IMR-90 (cell line): Measurements from ENCODE around the gene MFAP3L. TPM values are rescaled to one million over a fixed set of nuclear protein-coding genes. Genes with fewer than 3 reads are reported as not detected.

Experiments
- ATAC-seq: fragments of 200-7000 bp; cut with Tn5 transposase; 2 replicates; pipeline ENCODE4 v1.9.1; 2020; ENCODE audit warnings: low read depth, mild to moderate bottlenecking, moderate library complexity
- BruUV-seq: library from RNA; stranded (reverse); fragments of 400-500 nt; replicated peaks from 2 replicates; lab custom pipeline; 2021; lab: Mats Ljungman, UMichigan
- CTCF ChIA-PET: fragments of 300-600 bp; formaldehyde crosslinking; extraction: SDS; loops from one replicate; lab custom pipeline; 2021; ENCODE audit warnings: antibody characterized with exemption; lab: Yijun Ruan, JAX
- POLR2A ChIA-PET: fragments of 300-600 bp; sonication (Branson Sonifier 250); formaldehyde crosslinking; loops from one replicate; lab custom pipeline; 2022; ENCODE audit warnings: antibody characterized with exemption; ENCODE audit not compliant: unreplicated experiment; lab: Charles Lee
- DNase-seq: peaks from one replicate; pipeline ENCODE4 v3.0.0; 2013
- H2AFZ ChIP-seq: replicated peaks from 2 replicates; pipeline ENCODE3; 2013; ENCODE audit warnings: low read length, mild to moderate bottlenecking; ENCODE audit not compliant: poor library complexity
- H2AK5ac ChIP-seq: 2 replicates; pipeline ENCODE4 v1.6.1; 2013; ENCODE audit warnings: low read depth, low read length, inconsistent platforms
- H2AK9ac ChIP-seq: replicated peaks from 2 replicates; pipeline ENCODE3; 2013; ENCODE audit warnings: mild to moderate bottlenecking, low read depth, low read length, moderate library complexity; ENCODE audit not compliant: poor library complexity
- H2BK120ac ChIP-seq: 2 replicates; pipeline ENCODE4 v1.6.1; 2013; ENCODE audit warnings: low read depth, low read length, inconsistent platforms
- H2BK15ac ChIP-seq: 3 replicates; pipeline ENCODE4 v1.6.1; 2013; ENCODE audit warnings: low read depth, low read length, inconsistent platforms
- H2BK20ac ChIP-seq: 2 replicates; pipeline ENCODE4 v1.6.1; 2013; ENCODE audit warnings: low read depth, mild to moderate bottlenecking, inconsistent platforms, low read length, moderate library complexity
- H2BK5ac ChIP-seq: 2 replicates; pipeline ENCODE4 v1.6.1; 2013; ENCODE audit warnings: mild to moderate bottlenecking, low read depth, low read length, inconsistent platforms; ENCODE audit not compliant: poor library complexity, severe bottlenecking
- H3K14ac ChIP-seq: replicated peaks from 2 replicates; pipeline ENCODE4 v1.6.1; 2013; ENCODE audit warnings: low read depth, low read length, inconsistent platforms
- H3K18ac ChIP-seq: 2 replicates; pipeline ENCODE4 v1.6.1; 2013; ENCODE audit warnings: low read depth, low read length, control low read depth
- H3K23ac ChIP-seq: 2 replicates; pipeline ENCODE4 v1.6.1; 2013; ENCODE audit warnings: low read depth, low read length, inconsistent platforms
- H3K27ac ChIP-seq: 2 replicates; pipeline ENCODE4 v1.5.1; 2013; ENCODE audit warnings: mild to moderate bottlenecking, control low read depth, low read length; ENCODE audit not compliant: insufficient read depth
- H3K27me3 ChIP-seq: 2 replicates; pipeline ENCODE4 v1.6.1; 2013; ENCODE audit warnings: low read length; ENCODE audit not compliant: control insufficient read depth, insufficient read depth
- H3K36me3 ChIP-seq: 2 replicates; pipeline ENCODE4 v1.6.1; 2013; ENCODE audit warnings: low read length, mixed read lengths; ENCODE audit not compliant: control insufficient read depth, insufficient read depth
- H3K4ac ChIP-seq: 2 replicates; pipeline ENCODE4 v1.6.1; 2013; ENCODE audit warnings: low read depth, low read length, inconsistent platforms
- H3K4me1 ChIP-seq: 2 replicates; pipeline ENCODE4 v1.6.1; 2013; ENCODE audit warnings: low read length, mixed read lengths; ENCODE audit not compliant: control insufficient read depth, insufficient read depth
- H3K4me2 ChIP-seq: 2 replicates; pipeline ENCODE4 v1.6.1; 2013; ENCODE audit warnings: low read depth, mild to moderate bottlenecking, control low read depth, low read length, moderate library complexity
- H3K4me3 ChIP-seq: 2 replicates; pipeline ENCODE4 v1.5.1; 2013; ENCODE audit warnings: low read depth, mild to moderate bottlenecking, control low read depth, low read length, moderate library complexity; ENCODE audit not compliant: insufficient read depth
- H3K56ac ChIP-seq: 2 replicates; pipeline ENCODE4 v1.6.1; 2013; ENCODE audit warnings: low read length, inconsistent platforms; ENCODE audit not compliant: insufficient read depth; ENCODE audit errors: extremely low read depth
- H3K79me1 ChIP-seq, 2 experiments: 2 replicates each; pipeline ENCODE4 v1.6.1; 2013; ENCODE audit warnings: low read length in 2 of 2, inconsistent platforms in 1 of 2, low read depth in 1 of 2
- H3K9ac ChIP-seq: 2 replicates; pipeline ENCODE4 v1.6.1; 2013; ENCODE audit warnings: low read depth, low read length, control low read depth
- H3K9me1 ChIP-seq: 2 replicates; pipeline ENCODE4 v1.6.1; 2013; ENCODE audit warnings: low read length, inconsistent platforms; ENCODE audit not compliant: insufficient read depth
- H3K9me3 ChIP-seq: 2 replicates; pipeline ENCODE4 v1.6.1; 2013; ENCODE audit warnings: low read length; ENCODE audit not compliant: control insufficient read depth, insufficient read depth
- H4K20me1 ChIP-seq: 2 replicates; pipeline ENCODE4 v1.6.1; 2013; ENCODE audit warnings: low read length, inconsistent platforms; ENCODE audit not compliant: insufficient read depth
- H4K5ac ChIP-seq: 2 replicates; pipeline ENCODE4 v1.6.1; 2013; ENCODE audit warnings: mild to moderate bottlenecking, low read depth, low read length, control low read depth
- H4K8ac ChIP-seq, 2 experiments: 2 replicates each; pipeline ENCODE4 v1.6.1; 2013; ENCODE audit warnings: low read depth in 2 of 2, low read length in 2 of 2, control low read depth in 1 of 2, inconsistent platforms in 1 of 2
- H4K91ac ChIP-seq: 2 replicates; pipeline ENCODE4 v1.6.1; 2013; ENCODE audit warnings: low read depth, low read length, inconsistent platforms; ENCODE audit not compliant: insufficient read depth
- CEBPB ChIP-seq: IDR thresholded peaks from 2 replicates; pipeline ENCODE4 v1.6.1; 2012; ENCODE audit warnings: low read depth, low read length, improper control_type of control experiment
- CHD1 ChIP-seq: IDR thresholded peaks from 2 replicates; pipeline ENCODE4 v1.6.1; 2012; ENCODE audit warnings: low read depth, low read length, improper control_type of control experiment
- CTCF ChIP-seq: conservative IDR thresholded peaks from 2 replicates; pipeline ENCODE4 v1.5.1; 2012; ENCODE audit warnings: mild to moderate bottlenecking, low read depth, low read length, improper control_type of control experiment
- ELK1 ChIP-seq: fragments of 150-350 bp; IDR thresholded peaks from 2 replicates; pipeline ENCODE4 v1.6.1; 2016; ENCODE audit warnings: low read depth, mild to moderate bottlenecking, low read length, moderate library complexity, borderline replicate concordance
- FOS ChIP-seq: fragments of 150-350 bp; IDR thresholded peaks from 2 replicates; pipeline ENCODE4 v1.6.1; 2016; ENCODE audit warnings: low read depth, low read length
- MAFK ChIP-seq: IDR thresholded peaks from 2 replicates; pipeline ENCODE4 v1.6.1; 2012; ENCODE audit warnings: low read depth, low read length, improper control_type of control experiment
- MAZ ChIP-seq: IDR thresholded peaks from 2 replicates; pipeline ENCODE4 v1.6.1; 2012; ENCODE audit warnings: low read depth, mild to moderate bottlenecking, low read length, improper control_type of control experiment, moderate library complexity, borderline replicate concordance
- MXI1 ChIP-seq: IDR thresholded peaks from 2 replicates; pipeline ENCODE4 v1.6.1; 2012; ENCODE audit warnings: low read depth, mild to moderate bottlenecking, low read length, moderate library complexity, borderline replicate concordance
- NFE2L2 ChIP-seq: fragments of 150-350 bp; IDR thresholded peaks from 2 replicates; pipeline ENCODE4 v1.6.1; 2016; ENCODE audit warnings: low read depth, mild to moderate bottlenecking, low read length
- POLR2A ChIP-seq: IDR thresholded peaks from 2 replicates; pipeline ENCODE4 v1.6.1; 2012; ENCODE audit warnings: mild to moderate bottlenecking, low read depth, low read length
- RCOR1 ChIP-seq: IDR thresholded peaks from 2 replicates; pipeline ENCODE4 v1.6.1; 2012; ENCODE audit warnings: mild to moderate bottlenecking, low read length, improper control_type of control experiment; ENCODE audit not compliant: insufficient replicate concordance
- RFX5 ChIP-seq: IDR thresholded peaks from 2 replicates; pipeline ENCODE4 v1.8.0; 2012; ENCODE audit warnings: low read depth, mild to moderate bottlenecking, low read length, moderate library complexity
- SMC3 ChIP-seq: fragments of 150-350 bp; IDR thresholded peaks from 2 replicates; pipeline ENCODE4 v1.6.1; 2016; ENCODE audit warnings: low read depth, mild to moderate bottlenecking, antibody characterized with exemption, low read length, moderate library complexity
- USF2 ChIP-seq: fragments of 150-350 bp; IDR thresholded peaks from 2 replicates; pipeline ENCODE4 v1.6.1; 2017; ENCODE audit warnings: mild to moderate bottlenecking, antibody characterized with exemption, low read length, low read depth
- WGBS, 2 experiments: methylation state at CpG; one replicate each; pipeline versions ENCODE4 v1.1.5 to v1.1.7; 2013; ENCODE audit warnings: missing lambda C conversion rate in 2 of 2; ENCODE audit not compliant: insufficient read length in 1 of 2; ENCODE audit errors: extremely low coverage in 2 of 2; 5-methylcytosine and 5-hydroxymethylcytosine counted together
- dilution Hi-C: fragments of 300-500 bp; cut with HindIII; formaldehyde crosslinking; loops from one replicate; pipeline ENCODE4 v1.14.3; 2018; ENCODE audit warnings: low sequenced_read_pairs; ENCODE audit not compliant: unreplicated experiment
- in situ Hi-C: fragments of 300-500 bp; cut with MboI; formaldehyde crosslinking; loops from 3 replicates; pipeline ENCODE4 v1.14.3; 2019; ENCODE audit warnings: low sequenced_read_pairs, inconsistent platforms, mixed read lengths
- intact Hi-C: fragments of 100-400 bp; cut with micrococcal nuclease; formaldehyde crosslinking; loops from 2 replicates; pipeline ENCODE4 v1.10.0; 2022
- polyA plus RNA-seq, 3 experiments: library from polyadenylated mRNA; depleted of rRNA; stranded (reverse); fragments of >200 nt; gene quantifications; 2 replicates each; pipeline ENCODE4 v1.2.3, GENCODE V29; 2012; ENCODE audit warnings: low replicate concordance in 1 of 3
- total RNA-seq: library from RNA; depleted of rRNA; stranded (reverse); fragments of >200 nt; gene quantifications from 2 replicates; pipeline ENCODE4 v1.2.3, GENCODE V29; 2012

Gene MFAP3L
- total and polyA plus RNA-seq, 2 of the 4 experiments (the other 2 are of a cell fraction), result 0.22 to 0.36 TPM

GRCh38 chr4:169971456-169972015 is 54.7 kb downstream of the MFAP3L start:
- Histone ChIP-seq H3K14ac (no peak overlapping the region), H3K56ac (no peak overlapping the region), H4K20me1 (no peaks in the 10 kb centered on the region), H3K9me1 (no peaks in the 10 kb centered on the region; the same call in 1 of the 2 replicates), H3K4ac (no peak overlapping the region), H3K9me3 (no peaks in the 10 kb centered on the region), H2BK120ac (no peak overlapping the region), H3K23ac (no peak overlapping the region), H4K91ac (no peak overlapping the region), H3K27ac (no peak overlapping the region), H3K4me2 (no peak overlapping the region), H2AFZ (no peak overlapping the region), H3K4me1 (no peaks in the 10 kb centered on the region), H2BK15ac (no peak overlapping the region), H4K8ac (no peak overlapping the region), H3K36me3 (no peaks in the 10 kb centered on the region), H2AK9ac (no peak overlapping the region), H3K9ac (no peak overlapping the region), H3K79me1 (no peaks in the 10 kb centered on the region), H2BK5ac (no peak overlapping the region), H2BK20ac (no peak overlapping the region), H4K5ac (no peak overlapping the region), H3K18ac (no peak overlapping the region), H2AK5ac (no peak overlapping the region), H3K27me3 (no peaks in the 10 kb centered on the region), H3K4me3 (no peak overlapping the region)
- ATAC-seq (no peak), DNase-seq (no peak)
- no peak for TF ChIP-seq NFE2L2
- TF ChIP-seq SMC3, result no peak
- TF ChIP-seq CTCF, result no peak
- no peak for TF ChIP-seq ELK1
- no peak for TF ChIP-seq CEBPB
- no peak for TF ChIP-seq USF2
- no peak for TF ChIP-seq FOS
- TF ChIP-seq MAFK, result no peak
- TF ChIP-seq POLR2A, result no peak
- TF ChIP-seq RCOR1, result no peak
- TF ChIP-seq MAZ, result no peak
- TF ChIP-seq RFX5, result no peak
- no peak for TF ChIP-seq MXI1
- TF ChIP-seq CHD1, result no peak
- BruUV-seq, result no TSS peak
- ChIA-PET POLR2A (no interaction called here), CTCF (no interaction called here)
- WGBS, 2 experiments, result 60% methylated on average over 1 of the region's 9 CpGs; no CpG with 5 or more reads in 1 of the 2 experiments
- intact Hi-C loops, result no loop called here
- in situ Hi-C loops, result no loop called here
- dilution Hi-C loops, result no loop called here
